Ovary (tissue), 9 donors: Measurements from ENCODE around the gene ADAM10. TPM values are rescaled to one million over a fixed set of nuclear protein-coding genes. Genes with fewer than 3 reads are reported as not detected.

ENCODE experiments used
- DNase-seq, 5 donors: peaks; one replicate each; pipeline ENCODE4 v3.0.0-alpha.2; 2019 to 2020
- H3K27ac ChIP-seq, 2 donors: fragments of 200-600 bp; one replicate each; pipeline versions ENCODE4 v1.5.1 to v1.8.0; 2019 to 2022
- H3K27me3 ChIP-seq: fragments of 200-600 bp; one replicate; pipeline ENCODE4 v1.8.0; 2022
- H3K36me3 ChIP-seq: fragments of 200-600 bp; sonication (generic); one replicate; pipeline ENCODE4 v1.5.1; 2019
- H3K4me1 ChIP-seq: one replicate; pipeline ENCODE4 v1.8.1; 2013; ENCODE audit warnings: mild to moderate bottlenecking, moderate library complexity; ENCODE audit not compliant: insufficient read depth
- H3K4me3 ChIP-seq: fragments of 200-600 bp; sonication (generic); one replicate; pipeline ENCODE4 v1.5.1; 2017
- H3K9me3 ChIP-seq, 2 donors: fragments of 200-600 bp in 1 of 2; sonication (generic) in 1 of 2; one replicate each; pipeline versions ENCODE4 v1.5.1 to v1.8.1; 2013 to 2019; ENCODE audit warnings: mild to moderate bottlenecking in 1 of 2, moderate library complexity in 1 of 2
- EP300 ChIP-seq: sonication (generic); formaldehyde crosslinking; IDR thresholded peaks from one replicate; pipeline ENCODE4 v1.6.1; 2017; ENCODE audit warnings: antibody characterized with exemption
- POLR2A ChIP-seq: fragments of 450-650 bp; IDR thresholded peaks from one replicate; pipeline ENCODE4 v1.6.1; 2017; ENCODE audit warnings: antibody characterized with exemption, mild to moderate bottlenecking, moderate library complexity
- WGBS, 3 donors: extraction: QIAGEN DNeasy Blood & Tissue Kit in 1 of 3; methylation state at CpG; one replicate each; pipeline versions ENCODE4 v1.1.5 to v1.1.7; 2013 to 2017; 5-methylcytosine and 5-hydroxymethylcytosine counted together
- intact Hi-C, 4 donors: fragments of 100-400 bp; cut with DNase I; formaldehyde crosslinking; loops; one replicate each; pipeline versions ENCODE4 v1.11.0 to v1.15.1; 2022 to 2023
- polyA plus RNA-seq, 2 donors: library from polyadenylated mRNA; stranded (reverse); fragments of 200-250 nt in 1 of 2; fragments of 350-450 nt in 1 of 2; fragmentation: Illumina TruSeq in 1 of 2; extraction: RNeasy Lipid Tissue Mini Kit (QIAGEN cat#74804) in 1 of 2; gene quantifications; one replicate each; pipeline ENCODE4 v1.2.3, GENCODE V29; 2013 to 2014
- total RNA-seq, 7 donors: library from RNA; depleted of rRNA in 2 of 7; stranded (reverse); fragments of >200 nt in 2 of 7; fragmentation: NEBNext Ultra II Directional in 3 of 7; extraction: Animal tissue kit (Norgen Biotek cat#: 25700) in 3 of 7; gene quantifications; one replicate each; pipeline versions ENCODE4 v1.1.0 to v1.2.4, GENCODE V29; 2016 to 2023
- TF ChIP-seq, protein P1 (sequence below), 3 donors: fragments of 450-650 bp in 2 of 3; fragments of 200-600 bp in 1 of 3; IDR thresholded peaks; one replicate each; pipeline versions ENCODE4 v1.5.1 to v1.8.0; 2016 to 2022; ENCODE audit warnings: antibody characterized with exemption in 3 of 3, mild to moderate bottlenecking in 1 of 3
- donor health status: DM: no; HTN: no; CAD: no; lungs with moderate emphysema.
- donor health status: DM: no; HTN: no; CAD: no.
- donor health status: Bipolar disorder and iron deficiency.
- donor health status: DM: yes; HTN: yes; CAD: no.
- donor health status: DM: no; HTN: no; CAD: no.
- donor health status: DM: yes; HTN: yes; CAD: no.

ADAM10 gene
- total and polyA plus RNA-seq, 9 donors, result 23.2 to 86.4 (median 63.0) TPM

DNA sequence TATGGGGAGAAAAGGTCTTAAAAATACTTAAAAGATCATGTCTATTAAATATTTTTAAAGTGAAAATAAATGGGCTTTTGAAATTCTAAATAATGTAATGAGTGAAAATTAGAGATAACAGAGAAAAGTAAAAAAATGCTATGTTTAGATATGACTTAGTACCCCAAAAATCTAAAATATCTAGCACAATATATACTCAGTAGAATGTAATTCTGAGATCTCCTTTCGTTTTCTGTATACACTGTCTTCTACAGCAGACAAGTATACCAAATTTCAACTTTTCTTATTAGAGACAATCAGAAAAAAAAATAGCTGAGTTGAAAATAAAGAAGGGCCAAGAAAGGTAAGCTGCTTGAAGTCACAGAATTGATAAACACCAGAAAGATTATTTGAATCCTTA lies 140.8 kb downstream of the ADAM10 start:
- Histone ChIP-seq H3K4me1 (peaks cover 3% of the 10 kb centered on the region), H3K9me3 (peaks cover 0 to 2% of the 10 kb centered on the region in 2 donors), H3K36me3 (no peaks in the 10 kb centered on the region), H3K27ac (no peak overlapping the region), H3K27me3 (no peaks in the 10 kb centered on the region), H3K4me3 (no peak overlapping the region)
- DNase-seq, result no peak
- intact Hi-C loops, result no loop called here
- WGBS, 3 donors, result 64 to 77% (median 66%) methylated on average over 1 of the region's 1 CpG
- TF ChIP-seq, protein P1, sequence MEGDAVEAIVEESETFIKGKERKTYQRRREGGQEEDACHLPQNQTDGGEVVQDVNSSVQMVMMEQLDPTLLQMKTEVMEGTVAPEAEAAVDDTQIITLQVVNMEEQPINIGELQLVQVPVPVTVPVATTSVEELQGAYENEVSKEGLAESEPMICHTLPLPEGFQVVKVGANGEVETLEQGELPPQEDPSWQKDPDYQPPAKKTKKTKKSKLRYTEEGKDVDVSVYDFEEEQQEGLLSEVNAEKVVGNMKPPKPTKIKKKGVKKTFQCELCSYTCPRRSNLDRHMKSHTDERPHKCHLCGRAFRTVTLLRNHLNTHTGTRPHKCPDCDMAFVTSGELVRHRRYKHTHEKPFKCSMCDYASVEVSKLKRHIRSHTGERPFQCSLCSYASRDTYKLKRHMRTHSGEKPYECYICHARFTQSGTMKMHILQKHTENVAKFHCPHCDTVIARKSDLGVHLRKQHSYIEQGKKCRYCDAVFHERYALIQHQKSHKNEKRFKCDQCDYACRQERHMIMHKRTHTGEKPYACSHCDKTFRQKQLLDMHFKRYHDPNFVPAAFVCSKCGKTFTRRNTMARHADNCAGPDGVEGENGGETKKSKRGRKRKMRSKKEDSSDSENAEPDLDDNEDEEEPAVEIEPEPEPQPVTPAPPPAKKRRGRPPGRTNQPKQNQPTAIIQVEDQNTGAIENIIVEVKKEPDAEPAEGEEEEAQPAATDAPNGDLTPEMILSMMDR (IDR thresholded peaks at IDR 0.05), result no peak
- TF ChIP-seq EP300 (no peak), POLR2A (no peak)

DNA sequence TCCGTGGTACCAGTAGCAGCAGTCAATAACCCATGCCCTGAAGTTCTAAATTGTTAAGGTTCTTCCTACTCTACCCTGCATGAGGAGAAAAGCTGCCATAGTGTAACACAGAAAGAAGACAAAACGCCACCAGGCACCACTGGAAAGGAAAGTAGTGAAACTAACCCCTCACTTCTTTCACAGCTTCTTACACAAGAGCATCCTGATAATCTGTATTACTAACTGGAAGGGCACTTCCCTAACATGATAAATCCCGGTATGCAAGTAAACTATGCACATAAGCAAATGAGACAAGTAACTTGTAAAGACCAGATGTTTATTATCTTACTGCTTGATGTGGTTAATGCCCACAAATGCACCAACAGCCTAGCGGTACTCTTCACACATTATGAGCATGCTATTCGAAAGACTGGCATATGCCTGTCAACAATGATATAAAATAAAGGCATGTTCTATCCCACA lies 141.3 kb downstream of the ADAM10 start:
- 76 to 80% (median 79%) methylated on average over 5 of the region's 5 CpGs for WGBS, 3 donors
- Histone ChIP-seq H3K9me3 (no peaks in the 10 kb centered on the region), H3K27me3 (no peaks in the 10 kb centered on the region), H3K27ac (no peak overlapping the region), H3K4me3 (no peak overlapping the region), H3K4me1 (peaks cover 3% of the 10 kb centered on the region), H3K36me3 (no peaks in the 10 kb centered on the region)
- intact Hi-C loops, result no loop called here
- no peak for DNase-seq
- no peak for TF ChIP-seq POLR2A
- TF ChIP-seq, protein P1 (IDR thresholded peaks at IDR 0.05), result no peak
- TF ChIP-seq EP300, result no peak

DNA sequence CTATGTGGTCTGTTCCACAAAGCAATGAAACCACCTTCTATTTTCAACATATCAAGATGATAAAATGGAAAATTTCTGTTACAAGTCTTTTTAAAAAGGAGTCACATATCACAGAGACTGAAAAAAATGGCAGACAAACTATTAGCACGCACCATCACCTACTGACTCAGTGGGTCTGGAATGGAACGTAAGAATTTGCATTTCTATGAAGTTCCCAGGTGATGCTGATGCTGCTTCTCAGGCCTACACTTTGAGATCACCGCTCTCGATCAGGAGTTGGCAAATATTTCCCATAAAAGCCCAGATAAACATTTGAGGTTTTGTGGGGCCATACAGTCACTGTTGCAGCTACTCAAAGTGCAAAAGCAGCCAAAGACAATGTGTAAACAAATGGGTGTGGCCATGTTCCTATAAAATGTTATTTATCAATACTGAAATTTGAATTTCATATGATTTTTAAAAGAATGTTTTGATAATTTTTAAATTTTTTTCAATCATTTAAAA lies 142.9 kb downstream of the ADAM10 start:
- Histone ChIP-seq H3K9me3 (no peaks in the 10 kb centered on the region), H3K27ac (no peak overlapping the region), H3K4me1 (peaks cover 3% of the 10 kb centered on the region), H3K4me3 (no peak overlapping the region), H3K27me3 (no peaks in the 10 kb centered on the region), H3K36me3 (no peaks in the 10 kb centered on the region)
- 93 to 96% (median 96%) methylated on average over 4 of the region's 4 CpGs for WGBS, 3 donors
- intact Hi-C loops, result no loop called here
- TF ChIP-seq, protein P1 (IDR thresholded peaks at IDR 0.05), result no peak
- TF ChIP-seq EP300, result no peak
- TF ChIP-seq POLR2A, result no peak
- no peak for DNase-seq

DNA sequence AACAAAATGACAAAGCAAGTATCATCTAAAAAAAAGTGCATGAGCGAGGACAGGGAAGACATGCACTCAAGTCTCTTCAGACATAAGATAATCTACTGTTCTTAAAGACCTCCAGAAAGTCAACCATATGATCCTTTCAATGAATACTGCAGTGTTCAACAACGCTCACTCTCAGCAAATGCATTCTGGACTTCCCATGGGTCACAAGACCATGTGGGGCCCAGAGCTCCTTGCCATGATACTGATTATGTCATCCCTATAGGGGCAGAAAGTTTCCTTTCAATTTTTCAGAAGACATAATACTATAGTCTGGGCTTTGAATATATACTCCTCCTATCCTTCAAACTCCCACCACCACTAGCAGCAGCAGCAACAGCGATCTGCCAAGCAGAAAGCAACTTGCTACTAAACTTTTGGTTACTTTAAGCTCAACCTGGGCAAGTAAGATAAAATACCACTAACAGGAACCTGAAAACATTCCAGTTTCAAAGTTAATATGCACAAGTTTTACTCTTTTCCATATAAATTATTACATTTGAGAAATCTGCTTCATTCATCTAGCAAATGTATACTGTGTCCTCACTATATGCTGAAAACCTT lies 143.5 kb downstream of the ADAM10 start:
- intact Hi-C loops, result no loop called here
- DNase-seq, result no peak
- H3K9me3 ChIP-seq, result no peaks in the 10 kb centered on the region
- no peak overlapping the region for H3K4me3 ChIP-seq
- peaks cover 3% of the 10 kb centered on the region for H3K4me1 ChIP-seq
- 94 to 98% (median 97%) methylated on average over 3 of the region's 3 CpGs for WGBS, 3 donors
- no peaks in the 10 kb centered on the region for H3K36me3 ChIP-seq
- H3K27ac ChIP-seq, result no peak overlapping the region
- no peaks in the 10 kb centered on the region for H3K27me3 ChIP-seq
- TF ChIP-seq EP300 (no peak), POLR2A (no peak)
- TF ChIP-seq, protein P1 (IDR thresholded peaks at IDR 0.05), result no peak
